KBM-7 (cell line): ENCODE data around the gene SERP2.
"Not testable (repeated sequence)": the region's sequence is repeated elsewhere in the genome, so short reads cannot be mapped to it uniquely, and the experiment has no call there.

Experiments used
- DNase-seq: peaks from one replicate; pipeline ENCODE4 v3.0.0-alpha.2; 2015
- in situ Hi-C: fragments of 300-500 bp; cut with MboI; formaldehyde crosslinking; loops from 2 replicates; pipeline ENCODE4 v1.14.3; 2020; ENCODE audit warnings: low sequenced_read_pairs, low pct_unique_long_range_greater_than_20kb, mixed read lengths

SERP2 gene

DNA sequence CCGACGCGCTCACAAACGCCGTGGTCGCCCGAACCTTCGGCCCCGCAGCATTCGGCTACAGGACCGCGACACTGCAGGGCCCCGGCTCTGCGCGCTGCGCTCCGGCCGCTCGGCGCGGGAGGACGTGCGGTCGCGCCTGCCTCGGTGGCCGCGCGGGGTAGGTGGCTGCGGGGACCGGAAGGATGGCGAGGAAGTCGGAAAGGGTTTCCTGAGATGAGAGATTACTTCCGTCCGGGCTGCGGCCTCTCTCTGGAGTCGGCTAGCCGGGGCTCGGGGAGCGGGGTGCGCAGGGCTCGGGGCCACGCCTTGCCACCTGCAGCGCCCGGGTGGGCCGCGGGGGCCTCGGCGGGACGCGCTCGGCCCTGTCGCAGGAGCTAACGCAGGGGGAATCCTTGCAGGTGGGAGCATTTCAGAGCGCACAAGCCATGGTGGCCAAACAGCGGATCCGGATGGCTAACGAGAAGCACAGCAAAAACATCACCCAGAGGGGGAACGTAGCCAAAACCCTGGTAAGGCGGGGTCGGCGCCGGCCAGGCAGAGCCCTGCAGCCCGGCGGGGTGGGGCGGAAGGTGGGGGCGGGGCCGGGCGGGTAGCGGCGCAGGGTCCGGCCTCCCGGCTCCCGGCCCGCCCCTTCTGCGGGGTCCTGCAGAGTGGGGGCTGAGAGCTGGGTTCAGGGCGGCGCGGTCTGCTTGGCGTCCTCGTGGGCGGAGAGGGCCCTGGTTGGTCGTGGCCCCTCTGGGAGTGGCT, at the start of gene SERP2:
TSS of gene SERP2 (plus strand) at position 224 of the 747 bp plus-strand sequence. CDS start at position 426, 202 bp downstream.
- in situ Hi-C loops, result no loop called here
- DNase-seq, result no peak

- in situ Hi-C loops, result no loop called here
- no peak for DNase-seq
Observed at GRCh38 chr13:44326961-44327360, 46.7 kb upstream of the SERP2 start.

- in situ Hi-C loops, DNase-seq: not testable (repeated sequence)
Observed at GRCh38 chr13:44329041-44329440, 44.6 kb upstream of the SERP2 start.

DNA sequence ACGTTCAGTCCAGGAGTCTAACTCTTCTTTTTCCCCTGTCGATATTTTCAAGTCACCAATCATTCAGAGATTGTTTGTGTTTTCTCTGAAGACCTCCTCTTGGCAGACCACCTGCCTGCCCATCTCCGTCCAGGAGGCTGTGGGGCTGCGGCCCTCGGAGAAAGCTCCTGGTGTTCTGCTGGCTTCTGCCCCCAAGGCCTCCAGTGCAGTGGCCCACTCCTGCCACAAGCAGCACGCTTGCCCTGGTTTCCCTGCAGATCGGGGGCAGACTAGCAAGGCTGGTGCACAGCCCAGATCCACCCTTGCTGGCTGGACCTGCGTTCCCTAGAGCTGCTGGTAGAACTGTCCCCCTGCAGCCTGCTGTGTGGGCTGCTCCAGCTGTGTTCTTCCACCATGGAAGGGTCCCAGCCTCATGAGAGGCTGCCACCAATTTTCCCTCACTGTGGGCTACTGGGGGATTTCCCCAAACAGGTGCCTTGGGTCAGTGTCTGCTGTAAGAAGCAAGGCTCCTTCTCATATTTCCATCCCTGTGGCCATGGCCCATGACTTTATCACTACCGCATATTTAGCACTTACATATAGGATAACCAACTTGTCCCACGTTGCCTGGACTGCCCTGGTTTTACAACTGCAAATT, 43.6 kb upstream of the SERP2 start:
- DNase-seq, result no peak
- in situ Hi-C loops, result no loop called here

GRCh38 chr13:44331446-44331845, 42.2 kb upstream of the SERP2 start:
- in situ Hi-C loops, result no loop called here
- no peak for DNase-seq

GRCh38 chr13:44331912-44332851, 41.4 kb upstream of the SERP2 start:
- DNase-seq, result peak; percentile 72

DNA sequence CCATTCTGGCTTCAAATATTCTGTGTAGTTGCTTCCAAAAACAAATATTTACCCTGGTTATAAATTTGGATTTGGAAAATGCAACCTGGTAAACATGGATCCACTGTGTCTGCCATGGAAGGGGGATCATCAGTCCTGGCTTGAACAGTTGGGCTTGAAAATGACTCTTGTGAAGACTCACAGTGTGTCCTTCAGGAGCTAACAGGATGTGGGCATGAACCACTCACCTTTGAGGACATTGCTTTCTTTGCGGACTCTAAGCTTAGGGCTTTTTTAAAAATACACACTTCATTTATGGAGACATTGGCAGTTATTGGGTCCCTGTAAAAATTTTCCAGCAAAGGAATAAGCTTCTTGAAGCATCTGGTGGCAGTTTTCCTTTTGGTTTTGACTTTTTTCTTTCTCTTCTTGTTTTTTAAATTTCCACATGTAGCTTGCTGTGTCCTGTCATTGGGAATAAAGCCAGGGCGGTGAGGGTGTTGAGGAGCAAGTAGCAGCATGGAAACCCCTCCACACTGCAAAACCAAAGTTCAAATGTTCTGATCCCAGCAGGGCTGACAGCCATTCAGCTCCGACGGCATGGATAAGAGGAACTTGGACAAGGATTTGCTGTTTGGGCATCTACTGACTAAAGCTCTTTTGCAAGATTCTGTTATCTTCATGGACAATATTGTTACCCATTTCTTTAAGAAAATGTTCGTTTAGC, 39.5 kb upstream of the SERP2 start:
- DNase-seq, result no peak
- in situ Hi-C loops, result no loop called here

More at GRCh38 chr13:44331912-44332851, 41.4 kb upstream of the SERP2 start:
- in situ Hi-C loops, result no loop called here

- in situ Hi-C loops, result no loop called here
- DNase-seq, result no peak
Observed at GRCh38 chr13:44334751-44335150, 38.9 kb upstream of the SERP2 start.

- in situ Hi-C loops, result no loop called here
- no peak for DNase-seq
Observed at GRCh38 chr13:44336934-44337333, 36.7 kb upstream of the SERP2 start.

GRCh38 chr13:44337581-44337980, 36.0 kb upstream of the SERP2 start:
- in situ Hi-C loops, result no loop called here
- no peak for DNase-seq

GRCh38 chr13:44340508-44340907, 33.1 kb upstream of the SERP2 start:
- in situ Hi-C loops, result no loop called here
- DNase-seq, result no peak

GRCh38 chr13:44342741-44343140, 30.9 kb upstream of the SERP2 start:
- in situ Hi-C loops, result no loop called here

GRCh38 chr13:44346534-44346933, 27.1 kb upstream of the SERP2 start:
- in situ Hi-C loops, result no loop called here
- DNase-seq, result no peak

More at GRCh38 chr13:44342741-44343140, 30.9 kb upstream of the SERP2 start:
- DNase-seq, result no peak

GRCh38 chr13:44347301-44347700, 26.3 kb upstream of the SERP2 start:
- in situ Hi-C loops, result no loop called here
- no peak for DNase-seq

DNA sequence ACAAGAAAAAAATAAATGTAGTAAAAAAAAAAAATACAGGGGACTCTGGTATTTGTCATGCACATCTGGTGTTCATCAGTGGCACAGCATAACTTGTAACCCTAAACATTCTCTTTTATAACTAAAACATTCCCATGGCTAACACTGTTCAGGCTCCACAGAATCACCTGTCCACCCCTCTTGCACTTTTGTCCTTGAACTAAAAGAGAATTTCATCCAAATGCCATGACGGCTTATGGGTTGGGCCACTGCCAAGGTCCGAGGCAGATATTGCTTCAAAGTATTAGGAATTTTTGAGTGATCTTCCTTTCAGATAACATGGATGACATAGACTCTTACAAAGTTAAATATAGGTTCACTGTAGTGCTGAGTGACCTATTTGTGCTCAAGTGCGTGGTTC, 25.7 kb upstream of the SERP2 start:
- DNase-seq, result no peak
- in situ Hi-C loops, result no loop called here

DNA sequence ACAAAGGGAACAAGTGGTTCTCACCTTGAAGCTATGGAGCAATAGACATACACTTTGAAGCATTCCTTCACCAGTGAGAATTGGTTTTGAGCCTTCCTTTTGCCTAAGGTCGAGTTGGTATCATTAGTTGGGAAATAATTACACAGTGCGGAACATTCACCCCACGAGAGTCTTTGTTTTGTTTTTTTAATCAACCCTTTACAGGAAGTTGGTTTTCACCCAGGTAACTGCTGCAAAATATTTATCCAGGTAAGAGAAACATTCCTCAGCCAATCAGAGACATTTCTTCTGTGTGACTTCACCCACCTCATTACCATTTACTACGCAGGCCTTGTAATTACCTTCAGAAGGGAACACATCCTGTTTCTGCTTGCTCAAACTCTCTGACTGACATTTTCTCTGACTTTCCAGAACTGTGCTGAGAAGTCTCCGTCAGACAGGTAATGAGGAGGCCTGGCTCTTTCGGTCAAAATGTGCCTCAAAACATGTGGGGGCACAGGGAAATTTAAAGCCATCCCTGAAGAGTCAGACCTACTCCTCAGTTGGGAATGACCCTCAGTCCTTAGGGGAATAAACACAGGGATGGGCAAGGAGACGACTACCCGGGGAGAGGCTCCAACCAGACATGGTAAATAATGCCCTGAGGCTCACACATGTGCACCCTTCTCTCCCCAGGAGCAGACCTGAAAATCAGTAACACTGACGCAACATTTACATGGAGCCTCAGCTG, 22.7 kb upstream of the SERP2 start:
- no peak for DNase-seq
- in situ Hi-C loops, result no loop called here

GRCh38 chr13:44351505-44351854, 22.1 kb upstream of the SERP2 start:
- in situ Hi-C loops, result no loop called here
- DNase-seq, result no peak

GRCh38 chr13:44352202-44352601, 21.4 kb upstream of the SERP2 start:
- DNase-seq, result no peak
- in situ Hi-C loops, result no loop called here

GRCh38 chr13:44352671-44353070, 21.0 kb upstream of the SERP2 start:
- DNase-seq, result no peak
- in situ Hi-C loops, result no loop called here
